CMK (cell line): ENCODE results near the gene SLC4A4.

Experiments
- DNase-seq: peaks from one replicate; pipeline ENCODE4 v3.0.0-alpha.2; 2010; ENCODE audit warnings: low read depth

SLC4A4 gene

GRCh38 chr4:71602289-71602900 is 263.6 kb downstream of the SLC4A4 start:
- no peak for DNase-seq

GRCh38 chr4:71604785-71605184 is 266.0 kb downstream of the SLC4A4 start:
- DNase-seq, result no peak

- DNase-seq, result no peak
Observed at GRCh38 chr4:71607109-71607508, 268.3 kb downstream of the SLC4A4 start.

- DNase-seq, result no peak
Observed at GRCh38 chr4:71607780-71608677, 269.2 kb downstream of the SLC4A4 start.

GRCh38 chr4:71608678-71609071 is 269.9 kb downstream of the SLC4A4 start:
- DNase-seq, result no peak

GRCh38 chr4:71609167-71609566 is 270.3 kb downstream of the SLC4A4 start:
- no peak for DNase-seq

GRCh38 chr4:71609651-71610050 is 270.8 kb downstream of the SLC4A4 start:
- DNase-seq, result no peak

GRCh38 chr4:71614621-71615020 is 275.8 kb downstream of the SLC4A4 start:
- no peak for DNase-seq

- no peak for DNase-seq
Observed at GRCh38 chr4:71616168-71616811, 277.5 kb downstream of the SLC4A4 start.
